Right lobe of liver (tissue), 4 donors: ENCODE measurements around the gene UBE2M.

ENCODE experiments used
- POLR2A ChIP-seq: fragments of 450-650 bp; IDR thresholded peaks from one replicate; pipeline ENCODE4 v1.6.1; 2017; ENCODE audit warnings: antibody characterized with exemption, mild to moderate bottlenecking
- TF ChIP-seq, protein P1 (sequence below), 4 donors: fragments of 200-600 bp in 3 of 4; fragments of 450-650 bp in 1 of 4; IDR thresholded peaks; one replicate each; pipeline versions ENCODE4 v1.5.1 to v1.8.0; 2016 to 2022; ENCODE audit warnings: antibody characterized with exemption in 4 of 4, mild to moderate bottlenecking in 2 of 4
- donor health status: DM: no; HTN: no; CAD: no.
- donor health status: DM: no; HTN: no; CAD: no.
- donor health status: DM: no; HTN: yes; CAD: no.

DNA sequence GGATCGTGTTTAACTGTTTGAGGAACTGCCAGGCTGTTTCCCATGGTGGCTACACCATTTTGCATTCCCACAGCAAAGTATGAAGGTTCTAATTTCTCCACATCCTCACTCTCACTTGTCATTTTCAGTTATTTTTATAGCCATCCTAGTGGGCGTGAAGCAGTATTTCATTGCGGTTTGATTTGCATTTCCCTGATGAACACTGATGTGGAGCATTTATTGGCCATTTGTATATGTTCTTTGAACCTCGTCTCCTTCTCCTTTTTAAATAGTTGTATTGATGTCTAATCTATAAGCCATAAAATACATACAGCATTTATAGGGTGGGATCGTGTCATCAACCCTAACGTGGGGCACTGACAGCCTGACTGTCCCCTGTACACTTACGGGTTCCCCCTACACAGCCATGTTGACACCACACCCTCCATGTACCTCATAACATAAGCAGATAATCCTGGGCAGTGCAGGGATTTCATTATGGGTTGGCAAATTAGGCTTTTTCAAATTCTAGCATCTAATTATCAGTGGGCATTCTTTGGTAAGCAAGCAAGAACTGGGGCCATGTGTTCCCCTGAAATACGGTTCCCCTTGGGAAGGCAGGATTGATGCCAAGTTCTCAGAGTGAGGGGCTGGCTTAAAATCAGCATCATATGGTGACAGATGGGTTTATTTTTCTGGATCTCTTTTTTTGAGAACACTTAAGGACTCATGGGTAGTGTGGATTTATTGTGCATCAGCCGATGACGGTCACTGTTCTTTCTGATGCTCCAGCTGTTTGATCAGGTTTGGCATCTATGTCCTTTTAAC, 27.2 kb downstream of the UBE2M start:
- TF ChIP-seq POLR2A = no peak
- TF ChIP-seq, protein P1, sequence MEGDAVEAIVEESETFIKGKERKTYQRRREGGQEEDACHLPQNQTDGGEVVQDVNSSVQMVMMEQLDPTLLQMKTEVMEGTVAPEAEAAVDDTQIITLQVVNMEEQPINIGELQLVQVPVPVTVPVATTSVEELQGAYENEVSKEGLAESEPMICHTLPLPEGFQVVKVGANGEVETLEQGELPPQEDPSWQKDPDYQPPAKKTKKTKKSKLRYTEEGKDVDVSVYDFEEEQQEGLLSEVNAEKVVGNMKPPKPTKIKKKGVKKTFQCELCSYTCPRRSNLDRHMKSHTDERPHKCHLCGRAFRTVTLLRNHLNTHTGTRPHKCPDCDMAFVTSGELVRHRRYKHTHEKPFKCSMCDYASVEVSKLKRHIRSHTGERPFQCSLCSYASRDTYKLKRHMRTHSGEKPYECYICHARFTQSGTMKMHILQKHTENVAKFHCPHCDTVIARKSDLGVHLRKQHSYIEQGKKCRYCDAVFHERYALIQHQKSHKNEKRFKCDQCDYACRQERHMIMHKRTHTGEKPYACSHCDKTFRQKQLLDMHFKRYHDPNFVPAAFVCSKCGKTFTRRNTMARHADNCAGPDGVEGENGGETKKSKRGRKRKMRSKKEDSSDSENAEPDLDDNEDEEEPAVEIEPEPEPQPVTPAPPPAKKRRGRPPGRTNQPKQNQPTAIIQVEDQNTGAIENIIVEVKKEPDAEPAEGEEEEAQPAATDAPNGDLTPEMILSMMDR (IDR thresholded peaks at IDR 0.05) = no peak
